K562 (cell line): ENCODE measurements around the gene DPH7. TPM values are rescaled to one million over a fixed set of nuclear protein-coding genes. Genes with fewer than 3 reads are reported as not detected.
A peak's percentile ranks its signal among the peaks of the same experiment; 100 is the strongest.

ENCODE experiments used
- ATAC-seq: fragments of 200-7000 bp; cut with Tn5 transposase; 3 replicates; pipeline ENCODE4 v1.9.1; 2020; ENCODE audit warnings: moderate library complexity
- BruUV-seq: library from RNA; stranded (reverse); fragments of 400-500 nt; replicated peaks from 2 replicates; lab custom pipeline; 2021; lab: Mats Ljungman, UMichigan
- CTCF ChIA-PET: fragments of 300-600 bp; formaldehyde crosslinking; extraction: SDS; loops from one replicate; lab custom pipeline; 2021; ENCODE audit warnings: low intra/inter-chr PET ratio; lab: Yijun Ruan, JAX
- POLR2A ChIA-PET: fragments of 300-600, 350-650 bp; sonication (Branson Sonifier 250); formaldehyde crosslinking; extraction: SDS; loops from one replicate; lab custom pipeline; 2021; ENCODE audit warnings: antibody characterized with exemption, inconsistent platforms; lab: Yijun Ruan, JAX
- DNase-seq, 4 experiments: peaks; one replicate each; pipeline versions ENCODE4 v3.0.0 to v3.0.0-alpha.2; 2011 to 2018; ENCODE audit warnings: low spot score in 3 of 4, mixed read lengths in 3 of 4; ENCODE audit errors: extremely low read depth in 1 of 4
- FAIRE-seq: peaks from 2 replicates; lab custom pipeline; 2011; peaks lifted over from hg19 to GRCh38; lab: Jason Lieb, UNC
- H2AFZ ChIP-seq: 2 replicates; pipeline ENCODE4 v1.6.0; 2011; ENCODE audit warnings: low read depth, low read length, control low read depth, inconsistent platforms
- H3K27ac ChIP-seq: fragments of 200-600 bp; 3 replicates; pipeline ENCODE4 v1.8.0; 2011; ENCODE audit warnings: low read depth, mild to moderate bottlenecking, control low read depth, inconsistent platforms, low read length, moderate library complexity, mixed read lengths; ENCODE audit errors: extremely low read depth
- H3K27me3 ChIP-seq, 2 experiments: fragments of 300-600 bp in 1 of 2; 2 replicates in 1 of 2; 3 replicates in 1 of 2; pipeline versions ENCODE4 v1.6.0 to v1.8.0; 2011; ENCODE audit warnings: inconsistent platforms in 2 of 2, low read length in 2 of 2, mild to moderate bottlenecking in 1 of 2, mixed read lengths in 1 of 2, moderate library complexity in 1 of 2; ENCODE audit not compliant: control insufficient read depth in 2 of 2, insufficient read depth in 2 of 2
- H3K36me3 ChIP-seq: fragments of 300-600 bp; 3 replicates; pipeline ENCODE4 v1.8.0; 2011; ENCODE audit warnings: mild to moderate bottlenecking, low read length, inconsistent platforms; ENCODE audit not compliant: control insufficient read depth, insufficient read depth
- H3K4me1 ChIP-seq, 2 experiments: fragments of 200-600 bp in 1 of 2; replicated peaks in 1 of 2; 2 replicates in 1 of 2; 3 replicates in 1 of 2; pipeline versions ENCODE4 v1.5.1 to v1.8.0; 2011; ENCODE audit warnings: inconsistent platforms in 2 of 2, low read length in 2 of 2, mild to moderate bottlenecking in 1 of 2, mixed read lengths in 1 of 2, moderate library complexity in 1 of 2; ENCODE audit not compliant: control insufficient read depth in 2 of 2, insufficient read depth in 2 of 2
- H3K4me2 ChIP-seq: 2 replicates; pipeline ENCODE4 v1.6.1; 2011; ENCODE audit warnings: low read length, control low read depth, inconsistent platforms, mixed read lengths; ENCODE audit not compliant: insufficient read depth
- H3K4me3 ChIP-seq: fragments of 200-600 bp; sonication (generic), shearing (Covaris generic); 2 replicates; pipeline ENCODE4 v1.5.1; 2016; ENCODE audit warnings: control low read depth, inconsistent platforms
- H3K79me2 ChIP-seq: fragments of 200-600 bp; 3 replicates; pipeline ENCODE4 v1.8.0; 2011; ENCODE audit warnings: low read length, inconsistent platforms; ENCODE audit not compliant: control insufficient read depth, insufficient read depth
- H3K9ac ChIP-seq, 2 experiments: 2 replicates each; pipeline versions ENCODE4 v1.6.0 to v1.6.1; 2011; ENCODE audit warnings: low read depth in 2 of 2, low read length in 2 of 2, control low read depth in 1 of 2, inconsistent platforms in 1 of 2, mild to moderate bottlenecking in 1 of 2, mixed read lengths in 1 of 2; ENCODE audit not compliant: insufficient read depth in 1 of 2
- H3K9me1 ChIP-seq: one replicate; pipeline ENCODE4 v1.6.0; 2011; ENCODE audit warnings: inconsistent platforms, mild to moderate bottlenecking, low read length, moderate library complexity; ENCODE audit not compliant: control insufficient read depth, insufficient read depth
- H3K9me3 ChIP-seq: replicated peaks from 2 replicates; pipeline ENCODE4 v1.5.1; 2011; ENCODE audit warnings: low read depth, low read length, inconsistent platforms; ENCODE audit not compliant: control insufficient read depth, insufficient read depth
- H4K20me1 ChIP-seq: replicated peaks from 2 replicates; pipeline ENCODE4 v1.6.1; 2011; ENCODE audit warnings: low read length, inconsistent platforms, mixed read lengths; ENCODE audit not compliant: control insufficient read depth, insufficient read depth
- ATF6 ChIP-seq: sonication (generic); formaldehyde crosslinking; IDR thresholded peaks from 2 replicates; pipeline ENCODE4 v1.4.0; 2020; ENCODE audit warnings: mild to moderate bottlenecking, missing genetic modification reagents
- FIP1L1 ChIP-seq: fragments of 200-400 bp; formaldehyde crosslinking; IDR thresholded peaks from 2 replicates; pipeline ENCODE4 v1.6.1; 2018; ENCODE audit warnings: mild to moderate bottlenecking, low read depth, low read length; ENCODE audit not compliant: poor library complexity, severe bottlenecking
- GTF2E2 ChIP-seq: fragments of 200-800 bp; sonication (Bioruptor generic); IDR thresholded peaks from 2 replicates; pipeline ENCODE4 v1.6.1; 2016; ENCODE audit warnings: missing genetic modification characterization, missing compliant biosample characterization
- HNRNPH1 ChIP-seq: fragments of 200-400 bp; formaldehyde crosslinking; optimal IDR thresholded peaks from 2 replicates; pipeline ENCODE3; 2017; ENCODE audit warnings: low read depth, mild to moderate bottlenecking, low read length, moderate library complexity
- IFI16 ChIP-seq: fragments of 250-450 bp; sonication (Bioruptor Pico); IDR thresholded peaks from 2 replicates; pipeline ENCODE4 v2.1.2; 2022; ENCODE audit warnings: mild to moderate bottlenecking, inconsistent platforms
- MYBL2 ChIP-seq, 2 experiments: fragments of 450-650 bp in 1 of 2; sonication (generic) in 1 of 2; formaldehyde crosslinking in 1 of 2; IDR thresholded peaks; 2 replicates each; pipeline versions ENCODE4 v1.6.1 to v1.8.1; 2017 to 2022; ENCODE audit warnings: borderline replicate concordance in 1 of 2, inconsistent platforms in 1 of 2, low read depth in 1 of 2, mild to moderate bottlenecking in 1 of 2, missing genetic modification reagents in 1 of 2, moderate library complexity in 1 of 2
- RBM14 ChIP-seq: fragments of 200-400 bp; formaldehyde crosslinking; IDR thresholded peaks from 2 replicates; pipeline ENCODE4 v1.6.1; 2018; ENCODE audit warnings: low read depth, mild to moderate bottlenecking, low read length, moderate library complexity, borderline replicate concordance; ENCODE audit not compliant: insufficient read depth
- RNF219 ChIP-seq: fragments of 250-450 bp; sonication (Bioruptor Pico); IDR thresholded peaks from 2 replicates; pipeline ENCODE4 v1.5.0; 2022; ENCODE audit warnings: mild to moderate bottlenecking
- SMAD2 ChIP-seq: fragments of 150-350 bp; IDR thresholded peaks from 2 replicates; pipeline ENCODE4 v1.6.1; 2014; ENCODE audit warnings: low read depth, mild to moderate bottlenecking, low read length
- USF1 ChIP-seq: sonication (generic); formaldehyde crosslinking; IDR thresholded peaks from 2 replicates; pipeline ENCODE4 v1.9.0; 2022; ENCODE audit warnings: mild to moderate bottlenecking, missing genetic modification reagents
- ZFP30 ChIP-seq: fragments of 250-450 bp; sonication (Bioruptor Pico); IDR thresholded peaks from 2 replicates; pipeline ENCODE4 v1.8.0; 2022; ENCODE audit warnings: moderate library complexity, mild to moderate bottlenecking, inconsistent platforms, borderline replicate concordance
- ZNF57 ChIP-seq: fragments of 450-650 bp; formaldehyde crosslinking; IDR thresholded peaks from 2 replicates; pipeline ENCODE4 v1.4.0; 2020; ENCODE audit warnings: mild to moderate bottlenecking, moderate library complexity
- ZNF707 ChIP-seq: fragments of 250-450 bp; sonication (Bioruptor Pico); conservative IDR thresholded peaks from 2 replicates; pipeline ENCODE4 v1.8.0; 2022; ENCODE audit warnings: inconsistent platforms, mild to moderate bottlenecking, moderate library complexity
- WGBS: fragments of 100-300 bp; shearing (Covaris generic); methylation state at CpG from one replicate; pipeline ENCODE4 v1.1.6; 2016; ENCODE audit warnings: low coverage, mixed read lengths; ENCODE audit not compliant: insufficient coverage; ENCODE audit errors: missing lambda C conversion rate; 5-methylcytosine and 5-hydroxymethylcytosine counted together
- in situ Hi-C: fragments of 300-500 bp; cut with MboI; formaldehyde crosslinking; loops from 4 replicates; pipeline ENCODE4 v1.15.0; 2018; ENCODE audit warnings: inconsistent platforms, mixed read lengths
- intact Hi-C: fragments of 100-400 bp; cut with micrococcal nuclease; formaldehyde crosslinking; loops from 2 replicates; pipeline ENCODE4 v1.14.2; 2022
- polyA plus RNA-seq, 8 experiments: library from polyadenylated mRNA; depleted of rRNA in 4 of 8; stranded (reverse) in 5 of 8; unstranded in 3 of 8; fragments of >200 nt; fragmentation: Nextera tagmentation in 2 of 8; fragmentation: Illumina TruSeq in 1 of 8; extraction: Ambion mirVana in 2 of 8; extraction: Trizol in 1 of 8; gene quantifications; 2 replicates each; pipeline versions ENCODE4 v1.2.1 to v1.2.3, GENCODE V29; 2011 to 2014; ENCODE audit warnings: inconsistent platforms in 1 of 8, missing spikeins in 1 of 8
- total RNA-seq, 7 experiments: library from RNA; depleted of rRNA in 6 of 7; stranded (reverse); fragments of >200 nt in 6 of 7; fragmentation: Illumina TruSeq in 2 of 7; extraction: Trizol in 2 of 7; gene quantifications; 2 replicates each; pipeline versions ENCODE4 v1.2.1 to v1.2.3, GENCODE V29; 2011 to 2021; ENCODE audit warnings: low replicate concordance in 1 of 7
- TF ChIP-seq, protein P1 (sequence below): fragments of 450-650 bp; formaldehyde crosslinking; IDR thresholded peaks from 2 replicates; pipeline ENCODE4 v1.4.0; 2022; ENCODE audit warnings: mild to moderate bottlenecking, moderate library complexity

DPH7 gene
- total and polyA plus RNA-seq, 9 of the 15 experiments (the other 6 are each of a cell fraction or from before 2014, with no cell fraction given), result 13.9 to 68.6 (median 41.3) TPM

DNA sequence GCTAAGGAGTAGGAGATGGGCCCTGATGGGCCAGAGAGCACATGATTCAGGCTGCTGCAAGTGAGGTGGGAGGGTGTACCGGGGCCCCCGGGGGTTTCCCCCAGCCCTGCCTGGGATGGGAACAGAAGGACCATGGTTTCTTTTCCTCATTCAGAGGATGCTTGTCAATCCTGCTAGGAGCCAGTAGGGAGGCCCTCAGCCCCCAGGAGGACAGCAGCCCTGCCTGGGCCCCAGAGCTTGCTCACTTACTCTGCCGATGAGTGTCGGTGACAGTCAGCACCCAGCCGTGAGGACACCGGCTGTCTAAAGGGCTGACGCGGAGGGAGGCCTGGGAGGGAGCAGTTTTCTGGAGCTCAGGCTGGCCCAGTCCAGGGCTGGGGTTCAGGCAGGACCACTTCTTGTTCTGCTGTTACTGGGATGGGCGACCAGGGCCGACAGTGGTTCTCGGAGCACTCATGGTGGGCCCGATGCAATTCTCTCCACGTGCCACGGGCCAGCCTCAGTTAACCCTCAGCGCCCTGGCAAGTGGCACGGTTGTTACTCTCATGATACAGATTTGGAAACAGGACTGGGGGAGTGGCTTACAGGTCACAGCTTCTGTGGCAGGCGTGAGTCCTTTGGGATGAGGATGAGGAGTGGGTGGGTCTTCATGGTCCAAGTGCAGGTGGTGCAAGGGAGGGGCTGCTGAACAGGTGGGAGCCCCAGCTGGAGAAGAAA, 28.6 kb upstream of the DPH7 start:
- CTCF ChIA-PET, result no interaction called here
- POLR2A ChIA-PET, result interaction anchor here (1.1 to 1.3 kb wide), 3 partner anchors 12 to 19 kb away, joined by 4 to 11 read pairs (median 4); partner anchors contain the start of gene EHMT1
- peak overlapping the region; percentile 71 for H3K4me2 ChIP-seq
- WGBS, result 71% methylated on average over 17 of the region's 17 CpGs
- H3K9ac ChIP-seq, result peak overlapping the region in 1 of 2 experiments; percentile 96; a peak in 2 of 4 replicates
- H2AFZ ChIP-seq, result no peak overlapping the region
- H3K4me3 ChIP-seq, result no peak overlapping the region
- no peak for TF ChIP-seq FIP1L1
- no peak for TF ChIP-seq RBM14
- no peak for TF ChIP-seq SMAD2
- TF ChIP-seq USF1 (CRISPR knock-in tag), result no peak
- TF ChIP-seq GTF2E2 (tag), result no peak
- no peak for TF ChIP-seq MYBL2 (IDR thresholded peaks at IDR 0.05; ENCODE audit: low read depth)
- TF ChIP-seq MYBL2 (CRISPR knock-in tag; IDR thresholded peaks at IDR 0.05; ENCODE audit: borderline replicate concordance), result no peak
- TF ChIP-seq ATF6, result no peak
- no peak for TF ChIP-seq RNF219 (CRISPR knock-in tag)
- no peak for TF ChIP-seq IFI16 (CRISPR knock-in tag)
- no peak for TF ChIP-seq ZNF57 (CRISPR knock-in tag)
- TF ChIP-seq HNRNPH1, result no peak
- TF ChIP-seq ZFP30, result no peak
- TF ChIP-seq, protein P1, sequence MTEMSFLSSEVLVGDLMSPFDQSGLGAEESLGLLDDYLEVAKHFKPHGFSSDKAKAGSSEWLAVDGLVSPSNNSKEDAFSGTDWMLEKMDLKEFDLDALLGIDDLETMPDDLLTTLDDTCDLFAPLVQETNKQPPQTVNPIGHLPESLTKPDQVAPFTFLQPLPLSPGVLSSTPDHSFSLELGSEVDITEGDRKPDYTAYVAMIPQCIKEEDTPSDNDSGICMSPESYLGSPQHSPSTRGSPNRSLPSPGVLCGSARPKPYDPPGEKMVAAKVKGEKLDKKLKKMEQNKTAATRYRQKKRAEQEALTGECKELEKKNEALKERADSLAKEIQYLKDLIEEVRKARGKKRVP (CRISPR knock-in tag), result no peak
- TF ChIP-seq ZNF707 (CRISPR knock-in tag), result no peak
- no peak for FAIRE-seq
- H3K9me3 ChIP-seq, result no peaks in the 10 kb centered on the region
- no peaks in the 10 kb centered on the region for H3K36me3 ChIP-seq
- H3K27me3 ChIP-seq, result no peaks in the 10 kb centered on the region
- BruUV-seq, result TSS peak; percentile 40
- in situ Hi-C loops, result no loop called here
- H4K20me1 ChIP-seq, result peaks cover 7% of the 10 kb centered on the region; the same call in 1 of the 2 replicates
- H3K79me2 ChIP-seq, result peaks cover 20% of the 10 kb centered on the region
- intact Hi-C loops, result no loop called here
- DNase-seq, result no peak
- H3K4me1 ChIP-seq, result peaks cover 30 to 54% of the 10 kb centered on the region in 2 experiments; a peak in 4 of 5 replicates
- ATAC-seq, result no peak
- H3K27ac ChIP-seq, result no peak overlapping the region
- peaks cover 3% of the 10 kb centered on the region for H3K9me1 ChIP-seq
